ENCODE data around the gene ZNF483. TPM values are rescaled to one million over a fixed set of nuclear protein-coding genes. Genes with fewer than 3 reads are reported as not detected.
"Not testable (repeated sequence)": the region's sequence is repeated elsewhere in the genome, so short reads cannot be mapped to it uniquely, and the experiment has no call there.

Gene ZNF483
- total RNA-seq, 6 experiments from 2014 or later: 0.33 to 0.94 (median 0.84) TPM

GRCh38 chr9:111483439-111483857 is 41.5 kb upstream of the ZNF483 start:
- no peak overlapping the region for H3K4me3 Mint-ChIP-seq
- H3K27ac Mint-ChIP-seq: no peak overlapping the region
- no peaks in the 10 kb centered on the region for H3K36me3 Mint-ChIP-seq (ENCODE audit: low read depth)
- DNase-seq: no peak
- H3K4me1 Mint-ChIP-seq (ENCODE audit: low read depth): peaks cover 35% of the 10 kb centered on the region
- TF ChIP-seq CTCF (IDR thresholded peaks at IDR 0.05): no peak
- no peaks in the 10 kb centered on the region for H3K9me3 Mint-ChIP-seq
- no peaks in the 10 kb centered on the region; the same call in 1 of the 2 replicates for H3K27me3 Mint-ChIP-seq (ENCODE audit: insufficient read depth)

GRCh38 chr9:111483858-111484571 is 41.0 kb upstream of the ZNF483 start, which contains the start of gene ECPAS:
Gene ECPAS, minus strand, starts transcription at chr9:111484383. Its CDS starts 11,465 bp downstream, at chr9:111472918.
- H3K9me3 Mint-ChIP-seq: no peaks in the 10 kb centered on the region
- peaks cover 31% of the 10 kb centered on the region for H3K4me1 Mint-ChIP-seq (ENCODE audit: low read depth)
- H3K36me3 Mint-ChIP-seq (ENCODE audit: low read depth): no peaks in the 10 kb centered on the region
- DNase-seq: peak; percentile 68
- H3K27ac Mint-ChIP-seq: peak within 1 kb of the TSS; percentile 85
- peak within 1 kb of the TSS; percentile 92 for H3K4me3 Mint-ChIP-seq
- no peaks in the 10 kb centered on the region; the same call in 1 of the 2 replicates for H3K27me3 Mint-ChIP-seq (ENCODE audit: insufficient read depth)
- no peak; the same call in 1 of the 2 replicates for TF ChIP-seq CTCF (IDR thresholded peaks at IDR 0.05)

- H3K27me3 Mint-ChIP-seq (ENCODE audit: insufficient read depth): no peaks in the 10 kb centered on the region; the same call in 1 of the 2 replicates
- peak overlapping the region; percentile 92 for H3K4me3 Mint-ChIP-seq
- no peaks in the 10 kb centered on the region for H3K36me3 Mint-ChIP-seq (ENCODE audit: low read depth)
- TF ChIP-seq CTCF (IDR thresholded peaks at IDR 0.05): no peak
- H3K27ac Mint-ChIP-seq: peak overlapping the region; percentile 85
- H3K9me3 Mint-ChIP-seq: no peaks in the 10 kb centered on the region
- peaks cover 31% of the 10 kb centered on the region for H3K4me1 Mint-ChIP-seq (ENCODE audit: low read depth)
- DNase-seq: no peak
These were observed 40.4 kb upstream of the ZNF483 start for GRCh38 chr9:111484572-111484894.

GRCh38 chr9:111497196-111497595 is 27.8 kb upstream of the ZNF483 start:
- not testable (repeated sequence) for H3K27me3 Mint-ChIP-seq (ENCODE audit: insufficient read depth); H3K9me3 Mint-ChIP-seq; H3K4me1 Mint-ChIP-seq (ENCODE audit: low read depth); DNase-seq; H3K27ac Mint-ChIP-seq; H3K4me3 Mint-ChIP-seq; H3K36me3 Mint-ChIP-seq (ENCODE audit: low read depth)

- H3K4me3 Mint-ChIP-seq: no peak overlapping the region
These were observed 23.9 kb upstream of the ZNF483 start for GRCh38 chr9:111501005-111501562.

More at GRCh38 chr9:111501005-111501562, 23.9 kb upstream of the ZNF483 start:
- H3K27me3 Mint-ChIP-seq (ENCODE audit: insufficient read depth): peaks cover 1% of the 10 kb centered on the region
- no peak overlapping the region for H3K27ac Mint-ChIP-seq
- H3K9me3 Mint-ChIP-seq: peaks cover 2% of the 10 kb centered on the region; the same call in 1 of the 2 replicates
- H3K4me1 Mint-ChIP-seq (ENCODE audit: low read depth): no peaks in the 10 kb centered on the region
- DNase-seq: no peak
- no peak for TF ChIP-seq CTCF (IDR thresholded peaks at IDR 0.05)
- no peaks in the 10 kb centered on the region for H3K36me3 Mint-ChIP-seq (ENCODE audit: low read depth)

Data from HFFc6 (cell line).